Esophagus squamous epithelium (tissue), 4 donors: ENCODE measurements around the gene NCS1.

ENCODE experiments used
- CTCF ChIP-seq, 6 experiments: fragments of 450-650 bp in 4 of 6; fragments of 200-600 bp in 2 of 6; sonication (generic) in 2 of 6; IDR thresholded peaks; one replicate each; pipeline ENCODE4 v1.5.1; 2016 to 2019; ENCODE audit warnings: antibody characterized with exemption in 6 of 6, mild to moderate bottlenecking in 4 of 6, moderate library complexity in 4 of 6
- POLR2A ChIP-seq, 4 donors: fragments of 450-650 bp; IDR thresholded peaks; one replicate each; pipeline ENCODE4 v1.6.1; 2017; ENCODE audit warnings: antibody characterized with exemption in 4 of 4, mild to moderate bottlenecking in 4 of 4, moderate library complexity in 3 of 4

- TF ChIP-seq POLR2A (IDR thresholded peaks at IDR 0.05) (no peak), CTCF (IDR thresholded peaks at IDR 0.05) (no peak)
These were observed 34.5 kb upstream of the NCS1 start for GRCh38 chr9:130137641-130138081.
